Hepatocyte (in vitro differentiated cells): Measurements from ENCODE around the gene YJU2. TPM values are rescaled to one million over a fixed set of nuclear protein-coding genes. Genes with fewer than 3 reads are reported as not detected.

Experiments used
- DNase-seq: peaks from one replicate; pipeline ENCODE4 v3.0.0-alpha.2; 2016; ENCODE audit warnings: low spot score
- H2AFZ ChIP-seq: fragments of 200-600 bp; sonication (generic); 2 replicates; pipeline ENCODE4 v1.6.0; 2016; ENCODE audit warnings: antibody characterized with exemption, mild to moderate bottlenecking
- H3K27ac ChIP-seq: fragments of 200-600 bp; sonication (generic); 2 replicates; pipeline ENCODE4 v1.5.1; 2016; ENCODE audit warnings: mild to moderate bottlenecking
- H3K27me3 ChIP-seq: fragments of 200-600 bp; sonication (generic); 2 replicates; pipeline ENCODE4 v1.6.1; 2016
- H3K36me3 ChIP-seq: fragments of 200-600 bp; sonication (generic); replicated peaks from 2 replicates; pipeline ENCODE4 v1.5.1; 2016; ENCODE audit warnings: low read depth; ENCODE audit not compliant: insufficient read depth
- H3K4me1 ChIP-seq: fragments of 200-600 bp; sonication (generic); 2 replicates; pipeline ENCODE4 v1.5.1; 2016; ENCODE audit warnings: mild to moderate bottlenecking, moderate library complexity; ENCODE audit not compliant: insufficient read depth
- H3K4me2 ChIP-seq: fragments of 200-600 bp; sonication (generic); 2 replicates; pipeline ENCODE4 v1.6.0; 2016
- H3K4me3 ChIP-seq: fragments of 200-600 bp; sonication (generic); 2 replicates; pipeline ENCODE4 v1.5.1; 2016; ENCODE audit warnings: mild to moderate bottlenecking
- H3K79me2 ChIP-seq: fragments of 200-600 bp; sonication (generic); 2 replicates; pipeline ENCODE4 v1.6.0; 2017; ENCODE audit warnings: mild to moderate bottlenecking
- H3K9me2 ChIP-seq: fragments of 200-600 bp; sonication (generic); replicated peaks from 2 replicates; pipeline ENCODE4 v1.6.0; 2017; ENCODE audit warnings: mild to moderate bottlenecking; ENCODE audit not compliant: insufficient read depth
- H3K9me3 ChIP-seq: fragments of 200-600 bp; sonication (generic); 2 replicates; pipeline ENCODE4 v1.5.1; 2016; ENCODE audit warnings: low read depth, mild to moderate bottlenecking
- H4K20me1 ChIP-seq: fragments of 200-600 bp; sonication (generic); 2 replicates; pipeline ENCODE4 v1.6.0; 2016; ENCODE audit warnings: mild to moderate bottlenecking; ENCODE audit not compliant: insufficient read depth, poor library complexity, severe bottlenecking
- EZH2 ChIP-seq: fragments of 200-600 bp; sonication (generic); IDR thresholded peaks from 2 replicates; pipeline ENCODE4 v1.6.1; 2016; ENCODE audit warnings: antibody characterized with exemption, mild to moderate bottlenecking, borderline replicate concordance
- EZH2phosphoT487 ChIP-seq: fragments of 200-600 bp; sonication (generic); IDR thresholded peaks from one replicate; pipeline ENCODE4 v1.6.1; 2018; ENCODE audit warnings: antibody characterized with exemption, mild to moderate bottlenecking, low read depth, moderate library complexity; ENCODE audit not compliant: unreplicated experiment, severe bottlenecking
- WGBS: methylation state at CpG from one replicate; pipeline ENCODE4 v1.1.6; 2016; ENCODE audit warnings: low lambda C conversion rate; ENCODE audit errors: missing lambda C conversion rate; 5-methylcytosine and 5-hydroxymethylcytosine counted together
- polyA plus RNA-seq: library from polyadenylated mRNA; unstranded; fragments of >200 nt; fragmentation: Nextera tagmentation; extraction: Ambion mirVana; gene quantifications from 2 replicates; pipeline ENCODE4 v1.2.1, GENCODE V29; 2016
- total RNA-seq: library from RNA; depleted of rRNA; stranded (reverse); fragments of >200 nt; gene quantifications from 2 replicates; pipeline ENCODE4 v1.2.3, GENCODE V29; 2014
- TF ChIP-seq, protein P1 (sequence below): fragments of 200-600 bp; sonication (generic); IDR thresholded peaks from 2 replicates; pipeline ENCODE4 v1.5.1; 2016; ENCODE audit warnings: antibody characterized with exemption, mild to moderate bottlenecking; ENCODE audit not compliant: poor library complexity

YJU2 gene
- total and polyA plus RNA-seq, 2 experiments from 2014 or later, result 16.0 to 18.8 TPM

- Histone ChIP-seq H3K36me3 (no peaks in the 10 kb centered on the region), H4K20me1 (no peaks in the 10 kb centered on the region), H3K4me1 (no peaks in the 10 kb centered on the region), H2AFZ (no peak overlapping the region), H3K9me2 (no peaks in the 10 kb centered on the region), H3K4me3 (no peak overlapping the region), H3K9me3 (no peaks in the 10 kb centered on the region), H3K27ac (no peak overlapping the region), H3K4me2 (no peak overlapping the region), H3K79me2 (no peaks in the 10 kb centered on the region), H3K27me3 (no peaks in the 10 kb centered on the region)
- WGBS, result 65% methylated on average over 10 of the region's 10 CpGs
- no peak for DNase-seq
- TF ChIP-seq EZH2phosphoT487 (no peak), EZH2 (no peak)
- TF ChIP-seq, protein P1, sequence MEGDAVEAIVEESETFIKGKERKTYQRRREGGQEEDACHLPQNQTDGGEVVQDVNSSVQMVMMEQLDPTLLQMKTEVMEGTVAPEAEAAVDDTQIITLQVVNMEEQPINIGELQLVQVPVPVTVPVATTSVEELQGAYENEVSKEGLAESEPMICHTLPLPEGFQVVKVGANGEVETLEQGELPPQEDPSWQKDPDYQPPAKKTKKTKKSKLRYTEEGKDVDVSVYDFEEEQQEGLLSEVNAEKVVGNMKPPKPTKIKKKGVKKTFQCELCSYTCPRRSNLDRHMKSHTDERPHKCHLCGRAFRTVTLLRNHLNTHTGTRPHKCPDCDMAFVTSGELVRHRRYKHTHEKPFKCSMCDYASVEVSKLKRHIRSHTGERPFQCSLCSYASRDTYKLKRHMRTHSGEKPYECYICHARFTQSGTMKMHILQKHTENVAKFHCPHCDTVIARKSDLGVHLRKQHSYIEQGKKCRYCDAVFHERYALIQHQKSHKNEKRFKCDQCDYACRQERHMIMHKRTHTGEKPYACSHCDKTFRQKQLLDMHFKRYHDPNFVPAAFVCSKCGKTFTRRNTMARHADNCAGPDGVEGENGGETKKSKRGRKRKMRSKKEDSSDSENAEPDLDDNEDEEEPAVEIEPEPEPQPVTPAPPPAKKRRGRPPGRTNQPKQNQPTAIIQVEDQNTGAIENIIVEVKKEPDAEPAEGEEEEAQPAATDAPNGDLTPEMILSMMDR, result no peak
Measured at GRCh38 chr19:4294389-4294788, 47.5 kb downstream of the YJU2 start.

DNA sequence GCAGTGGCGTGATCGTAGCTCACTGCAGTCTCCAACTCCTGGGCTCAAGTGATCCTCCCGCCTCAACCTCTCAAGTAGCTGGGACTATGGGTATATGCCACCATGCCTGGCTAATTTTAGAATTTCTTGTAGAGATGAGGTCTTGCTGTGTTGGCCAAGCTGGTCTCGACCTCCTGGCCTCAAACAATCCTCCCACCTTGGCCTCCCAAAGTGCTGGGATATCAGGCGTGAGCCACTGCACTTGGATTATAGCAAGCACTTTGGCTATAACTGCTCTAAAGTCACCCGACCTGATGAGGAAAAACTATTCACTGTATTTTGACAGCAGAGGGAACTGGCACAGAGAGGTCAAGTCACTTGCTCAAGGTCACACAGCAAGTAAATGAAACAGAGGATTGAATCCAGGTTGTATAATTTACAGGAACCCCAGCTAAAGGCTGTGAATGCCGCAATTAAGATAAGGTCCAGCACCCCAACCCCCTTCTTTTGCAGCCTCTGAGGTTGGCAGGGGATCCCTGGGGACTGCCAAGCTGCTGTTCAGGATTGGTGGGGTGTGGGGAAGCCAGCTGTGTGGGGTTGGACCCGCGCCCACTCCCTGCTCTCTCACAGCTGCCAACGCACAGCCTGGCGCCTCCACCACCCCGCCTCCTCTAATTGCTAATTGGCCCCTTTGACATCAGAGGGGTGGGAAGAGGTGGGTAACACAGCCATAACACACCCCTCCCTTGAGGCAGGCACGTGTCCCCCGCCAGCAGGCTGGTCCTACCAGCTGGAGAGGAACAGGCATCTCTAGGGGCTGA, 49.3 kb downstream of the YJU2 start:
- Histone ChIP-seq H3K4me2 (no peak overlapping the region), H3K4me1 (no peaks in the 10 kb centered on the region), H2AFZ (no peak overlapping the region), H3K4me3 (no peak overlapping the region), H3K9me2 (no peaks in the 10 kb centered on the region), H3K9me3 (no peaks in the 10 kb centered on the region), H3K36me3 (no peaks in the 10 kb centered on the region), H4K20me1 (no peaks in the 10 kb centered on the region), H3K27ac (no peak overlapping the region), H3K27me3 (no peaks in the 10 kb centered on the region), H3K79me2 (no peaks in the 10 kb centered on the region)
- 71% methylated on average over 12 of the region's 14 CpGs for WGBS
- no peak for TF ChIP-seq EZH2
- no peak for TF ChIP-seq EZH2phosphoT487
- TF ChIP-seq, protein P1, result no peak
- no peak for DNase-seq

GRCh38 chr19:4297901-4298809, 51.3 kb downstream of the YJU2 start:
- Histone ChIP-seq H3K4me2 (no peak overlapping the region), H3K27me3 (no peaks in the 10 kb centered on the region), H3K4me3 (no peak overlapping the region), H2AFZ (no peak overlapping the region), H4K20me1 (no peaks in the 10 kb centered on the region), H3K9me2 (no peaks in the 10 kb centered on the region), H3K79me2 (no peaks in the 10 kb centered on the region), H3K36me3 (no peaks in the 10 kb centered on the region), H3K9me3 (no peaks in the 10 kb centered on the region), H3K27ac (no peak overlapping the region), H3K4me1 (no peaks in the 10 kb centered on the region)
- 77% methylated on average over 27 of the region's 27 CpGs for WGBS
- no peak for TF ChIP-seq EZH2phosphoT487
- no peak for DNase-seq
